Esophagus squamous epithelium (tissue), 4 donors: Measurements from ENCODE around the gene EPN3.

ENCODE experiments used
- CTCF ChIP-seq, 6 experiments: fragments of 450-650 bp in 4 of 6; fragments of 200-600 bp in 2 of 6; sonication (generic) in 2 of 6; IDR thresholded peaks; one replicate each; pipeline ENCODE4 v1.5.1; 2016 to 2019; ENCODE audit warnings: antibody characterized with exemption in 6 of 6, mild to moderate bottlenecking in 4 of 6, moderate library complexity in 4 of 6
- POLR2A ChIP-seq, 4 donors: fragments of 450-650 bp; IDR thresholded peaks; one replicate each; pipeline ENCODE4 v1.6.1; 2017; ENCODE audit warnings: antibody characterized with exemption in 4 of 4, mild to moderate bottlenecking in 4 of 4, moderate library complexity in 3 of 4

- no peak for TF ChIP-seq CTCF (IDR thresholded peaks at IDR 0.05)
- TF ChIP-seq POLR2A (IDR thresholded peaks at IDR 0.05), result no peak
Observed at GRCh38 chr17:50514388-50514787, 18.1 kb upstream of the EPN3 start.
